Loucy (cell line): ENCODE results near the gene ACTRT2.

Experiments used
- CTCF ChIP-seq: fragments of 200-600 bp; sonication (generic); conservative IDR thresholded peaks from 2 replicates; pipeline ENCODE4 v1.5.1; 2014; ENCODE audit warnings: mild to moderate bottlenecking, antibody characterized with exemption, low read length
- EZH2phosphoT487 ChIP-seq: fragments of 200-600 bp; IDR thresholded peaks from 2 replicates; pipeline ENCODE4 v1.6.1; 2018; ENCODE audit warnings: antibody characterized with exemption, mild to moderate bottlenecking, moderate library complexity, borderline replicate concordance

- TF ChIP-seq CTCF = no peak
- no peak for TF ChIP-seq EZH2phosphoT487
Observed at GRCh38 chr1:3050603-3051002, 29.3 kb downstream of the ACTRT2 start.
